Activated CD8-positive, alpha-beta memory T cell treated with anti-CD3 and anti-CD28 coated beads for 1 hour (primary cell): ENCODE data around the gene SPESP1.

Source experiments
- DNase-seq, 2 donors: peaks; one replicate each; pipeline ENCODE4 v3.0.0-alpha.2; 2020; ENCODE audit warnings: low read depth in 1 of 2; ENCODE audit errors: extremely low read depth in 1 of 2

SPESP1 gene

GRCh38 chr15:68930268-68931022 lies at the start of gene SPESP1:
SPESP1 (plus strand) TSS chr15:68930525; CDS start chr15:68930654, 129 bp downstream.
- DNase-seq: peak; percentile 5 to 33

GRCh38 chr15:68885070-68885469 lies 45.3 kb upstream of the SPESP1 start:
- DNase-seq: no peak

DNA sequence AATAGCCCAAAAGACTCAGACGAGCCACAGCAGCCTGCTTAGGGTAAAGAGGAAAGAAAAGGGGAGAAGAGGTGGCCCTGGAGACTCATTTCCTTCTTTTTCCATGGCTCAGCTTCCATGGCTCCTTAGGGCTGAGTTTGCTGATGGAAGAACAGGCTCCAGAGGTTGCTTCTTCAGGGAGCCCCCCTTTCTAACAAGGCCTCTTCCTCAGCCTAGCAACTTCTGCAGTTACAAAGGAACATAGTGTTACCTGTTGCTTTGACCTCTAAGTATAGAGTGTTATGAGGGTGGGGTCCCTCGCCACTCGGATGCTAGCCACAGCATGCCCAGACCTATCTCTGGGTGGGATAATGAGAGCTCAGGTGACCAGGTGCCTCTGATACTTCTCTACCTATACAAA lies 43.2 kb upstream of the SPESP1 start:
- DNase-seq: no peak

GRCh38 chr15:68887819-68888218 lies 42.5 kb upstream of the SPESP1 start:
- no peak for DNase-seq

DNA sequence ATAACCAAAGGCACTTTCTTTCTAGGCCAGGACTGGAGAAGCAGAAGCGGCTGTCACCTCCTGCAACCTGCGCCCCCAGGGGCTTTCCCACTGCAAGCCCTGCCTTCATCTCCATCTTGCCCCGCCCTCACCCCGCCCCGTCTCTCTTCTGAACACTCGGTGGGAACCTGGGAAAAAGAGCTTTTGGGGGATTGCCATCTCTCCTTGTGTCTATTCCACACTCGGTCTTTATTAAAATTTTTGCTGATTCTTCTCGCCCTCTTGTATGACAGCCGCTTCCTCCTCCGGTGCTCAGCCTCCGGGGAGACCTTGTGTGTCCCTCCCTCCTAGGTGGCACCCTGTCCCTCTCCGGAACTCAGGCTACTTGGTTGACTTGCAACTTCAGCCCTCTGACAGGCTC lies 41.9 kb upstream of the SPESP1 start:
- DNase-seq: no peak

- DNase-seq: no peak
These were observed 36.1 kb upstream of the SPESP1 start for GRCh38 chr15:68894208-68894607.

DNA sequence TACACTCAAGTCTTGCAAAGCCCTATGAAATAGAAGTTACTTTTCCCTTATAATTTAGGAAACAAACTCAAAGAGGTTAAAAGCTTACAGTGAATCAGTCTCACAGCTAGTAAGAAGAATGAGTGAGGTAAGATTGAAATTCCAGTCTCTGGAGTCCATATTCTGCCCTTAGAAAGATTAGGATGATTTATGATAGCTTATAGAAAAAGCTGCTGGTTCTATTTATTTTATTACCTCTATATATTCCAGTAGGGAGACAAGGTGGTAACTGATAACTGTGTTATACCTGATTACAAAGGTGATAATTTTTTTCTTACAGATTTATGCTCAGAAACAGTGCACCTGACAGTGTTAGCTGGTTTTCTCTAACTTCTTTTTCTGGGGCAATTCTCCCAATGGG lies 34.1 kb upstream of the SPESP1 start:
- no peak for DNase-seq

DNA sequence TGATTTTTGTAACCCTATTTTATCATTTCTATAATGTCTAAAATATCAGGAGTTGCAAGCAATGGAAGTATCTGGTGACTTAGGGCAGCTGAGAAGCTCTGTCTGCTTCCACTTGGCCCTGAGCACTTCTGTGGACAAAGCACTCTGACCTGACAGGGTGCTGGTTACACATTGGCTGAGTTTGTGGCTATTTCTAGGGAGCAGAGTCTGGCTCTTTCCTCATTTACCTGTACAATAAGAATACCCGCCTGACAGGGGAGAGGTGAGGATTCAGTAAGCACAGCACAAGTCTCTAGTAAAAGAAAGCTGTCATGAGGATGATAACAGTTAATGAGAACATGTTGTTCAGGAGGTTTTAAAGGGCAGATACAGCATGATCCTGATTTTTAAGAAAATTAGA lies 33.3 kb upstream of the SPESP1 start:
- DNase-seq: no peak

DNA sequence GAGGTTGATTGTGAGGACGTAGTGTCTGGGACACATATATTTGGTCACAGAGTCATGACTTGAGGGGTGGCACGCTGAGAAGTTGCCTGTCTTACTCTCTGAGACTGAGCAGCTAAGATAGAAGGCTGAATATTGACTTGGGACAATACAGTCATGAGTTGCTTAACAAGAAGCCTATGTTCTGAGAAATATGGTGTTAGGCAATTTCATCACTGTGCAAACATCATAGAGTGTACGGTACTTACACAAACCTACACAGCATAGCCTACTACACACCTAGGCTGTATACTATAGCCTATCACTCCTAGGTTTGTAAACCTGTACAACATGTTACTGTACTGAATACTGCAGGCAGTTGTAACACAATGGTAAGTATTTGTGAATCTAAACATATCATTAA lies 30.3 kb upstream of the SPESP1 start:
- DNase-seq: no peak

- no peak for DNase-seq
These were observed 22.9 kb upstream of the SPESP1 start for GRCh38 chr15:68907396-68907923.

DNA sequence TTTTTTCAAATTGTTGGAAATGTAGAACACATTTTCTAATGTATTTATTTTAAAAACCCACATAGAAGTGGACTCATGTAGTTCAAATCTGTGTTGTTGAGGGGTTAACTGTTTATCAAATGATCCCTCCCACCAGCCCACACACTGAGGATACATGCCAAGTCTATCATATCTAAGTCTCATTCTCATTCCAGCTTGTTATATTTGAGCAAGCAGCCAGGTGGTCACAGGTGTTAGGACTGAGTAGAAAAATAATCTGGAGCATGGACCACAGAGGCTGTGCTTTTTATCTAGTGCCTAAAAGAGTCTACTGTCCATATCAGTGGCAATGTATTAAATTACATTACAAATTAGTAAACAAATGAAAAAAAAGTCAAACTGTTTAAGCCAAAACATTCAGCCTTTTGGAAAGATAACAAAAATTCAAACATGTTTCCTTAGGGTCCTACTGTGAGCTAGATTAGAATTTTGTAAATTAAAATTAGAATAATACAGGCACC lies 20.7 kb upstream of the SPESP1 start:
- DNase-seq: no peak

DNA sequence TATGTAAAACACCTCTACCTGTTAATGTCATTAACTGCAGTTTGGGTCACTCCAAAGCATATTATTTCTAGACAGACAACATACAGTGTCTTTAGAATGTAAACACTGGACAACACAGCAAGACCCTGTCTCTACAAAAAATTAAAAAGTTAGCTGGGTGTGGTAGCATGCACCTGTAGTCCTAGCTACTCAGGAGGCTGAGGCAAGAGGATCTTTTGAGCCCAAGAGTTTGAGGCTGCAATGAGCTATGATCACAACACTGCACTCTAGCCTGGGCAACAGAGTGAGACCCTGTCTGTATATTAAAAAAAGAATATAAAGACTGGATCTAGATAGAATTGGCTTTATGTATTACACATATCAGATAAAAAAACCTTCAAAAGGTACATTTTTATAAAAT lies 20.0 kb upstream of the SPESP1 start:
- DNase-seq: no peak

DNA sequence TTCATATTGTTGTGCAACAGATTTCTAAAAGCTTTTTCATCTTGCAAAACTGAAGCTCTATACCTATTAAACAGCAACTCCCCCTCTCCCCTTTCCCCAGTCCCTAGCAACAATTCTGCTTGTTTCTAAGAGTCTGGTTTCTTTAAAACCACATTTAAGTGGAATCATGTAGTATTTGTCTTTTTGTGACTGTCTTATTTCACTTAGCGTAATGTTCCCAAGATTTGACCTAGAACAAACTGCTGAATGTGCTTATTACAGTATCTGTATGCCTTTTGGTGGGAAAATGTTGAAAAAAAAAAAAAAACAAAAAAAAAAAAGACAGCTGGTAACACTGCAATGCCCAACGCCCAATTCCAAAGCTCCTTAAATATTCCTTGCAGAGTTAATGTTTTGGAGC lies 19.5 kb upstream of the SPESP1 start:
- no peak for DNase-seq

GRCh38 chr15:68921926-68922325 lies 8.4 kb upstream of the SPESP1 start:
- no peak for DNase-seq

- DNase-seq: peak; percentile 10 to 33
These were observed 5.3 kb upstream of the SPESP1 start for GRCh38 chr15:68924866-68925560.

DNA sequence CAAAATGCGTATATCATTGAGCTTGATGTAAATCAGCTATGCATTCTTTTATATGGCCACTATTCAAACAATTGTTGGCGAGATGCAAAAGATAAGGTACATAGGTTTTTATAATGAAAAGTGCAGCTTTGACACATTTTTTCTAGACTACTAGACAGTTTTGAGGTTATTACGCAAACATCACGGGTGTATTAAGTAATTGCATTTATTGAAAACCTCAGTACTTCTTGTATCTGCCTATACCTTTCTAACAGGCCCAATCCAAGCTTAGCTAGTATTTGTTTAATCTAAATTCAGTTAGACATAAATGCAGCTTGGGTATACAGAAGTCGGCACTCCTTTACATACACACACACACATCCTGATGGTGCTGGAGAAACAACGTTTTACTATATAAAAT lies 2.7 kb downstream of the SPESP1 start:
- DNase-seq: no peak

GRCh38 chr15:68934341-68934740 lies 4.0 kb downstream of the SPESP1 start:
- DNase-seq: no peak

DNA sequence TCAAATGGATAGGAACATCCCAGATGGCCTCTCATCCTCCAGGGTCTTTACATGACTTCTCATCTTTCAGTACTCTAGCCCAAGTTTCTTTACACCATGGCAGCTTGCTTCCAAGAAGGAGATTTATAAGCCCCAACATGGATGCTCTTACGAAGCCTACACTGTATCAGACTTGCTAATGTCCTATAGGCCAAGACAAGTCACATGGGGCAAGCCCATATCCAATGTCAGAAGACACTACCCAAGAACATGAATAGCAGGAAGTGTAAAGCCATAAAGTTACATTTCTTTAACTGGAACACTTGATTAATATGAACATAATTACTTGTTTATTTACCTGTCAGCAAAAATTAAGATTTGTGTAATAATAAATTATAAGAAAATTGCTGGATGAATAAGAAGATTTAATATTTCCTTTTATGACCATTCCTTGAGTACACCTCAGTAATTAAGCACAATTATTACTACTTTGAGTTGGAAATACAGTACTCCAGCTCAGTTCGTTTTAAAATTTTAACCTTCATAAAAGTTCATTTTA lies 5.1 kb downstream of the SPESP1 start:
- DNase-seq: no peak

DNA sequence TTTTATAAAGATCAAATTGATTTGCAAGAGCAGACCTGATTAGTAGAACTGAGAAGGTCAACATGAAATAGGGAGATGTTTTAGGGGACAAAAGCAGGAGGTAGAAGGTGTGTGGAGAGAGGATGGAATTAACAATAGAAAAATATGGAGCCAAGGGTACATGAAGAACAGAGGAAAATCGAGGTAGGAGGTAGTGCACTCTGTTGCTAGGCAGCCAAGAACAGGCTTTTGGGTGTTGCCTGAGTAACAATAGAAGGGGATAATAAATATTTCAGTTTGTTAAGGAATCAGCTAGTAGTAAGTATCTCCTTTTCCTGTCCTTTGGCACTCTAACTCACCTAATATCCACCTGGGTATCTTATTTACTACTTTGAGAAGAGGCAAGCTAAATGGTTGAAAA lies 9.2 kb downstream of the SPESP1 start:
- DNase-seq: no peak

- DNase-seq: no peak
These were observed 21.5 kb downstream of the SPESP1 start for GRCh38 chr15:68951813-68952212.

GRCh38 chr15:68957696-68958095 lies 27.4 kb downstream of the SPESP1 start:
- no peak for DNase-seq

GRCh38 chr15:68958597-68958996 lies 28.3 kb downstream of the SPESP1 start:
- DNase-seq: no peak
